ENCODE results near the gene TCTN2.

The TCTN2 gene

DNA sequence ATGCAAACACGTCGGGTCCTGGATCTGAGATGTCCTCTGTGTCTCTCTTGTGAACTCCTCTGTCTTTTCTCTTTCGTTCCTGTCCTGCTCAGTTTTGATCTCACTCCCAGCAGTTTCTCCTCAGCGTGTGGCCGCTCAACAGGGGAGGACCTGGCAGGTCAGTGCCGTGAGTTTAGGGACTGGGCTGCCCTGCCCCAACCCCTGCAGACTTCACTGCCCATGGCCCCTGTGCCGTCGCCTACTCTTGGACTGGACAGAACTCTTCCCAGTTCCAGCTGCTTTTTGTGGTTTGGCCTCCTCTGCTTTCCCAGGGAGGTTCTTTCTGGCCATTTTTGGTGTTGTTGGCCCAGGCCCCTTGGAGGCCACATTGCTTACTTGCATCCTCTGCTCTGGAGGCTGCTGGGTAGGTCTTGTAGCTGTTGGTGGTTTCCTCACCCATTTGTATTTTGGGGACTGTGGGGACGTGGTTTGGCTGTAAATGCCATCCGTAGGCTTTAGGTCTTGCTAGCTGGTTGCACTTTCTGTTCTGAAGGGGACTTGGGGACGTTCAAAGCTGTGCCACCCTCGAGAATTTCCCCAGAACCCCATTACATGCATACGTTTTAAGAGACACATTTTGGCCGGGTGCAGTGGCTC lies 71.1 kb downstream of the TCTN2 start:
- DNase-seq (ENCODE audit: low spot score): no peak

DNA sequence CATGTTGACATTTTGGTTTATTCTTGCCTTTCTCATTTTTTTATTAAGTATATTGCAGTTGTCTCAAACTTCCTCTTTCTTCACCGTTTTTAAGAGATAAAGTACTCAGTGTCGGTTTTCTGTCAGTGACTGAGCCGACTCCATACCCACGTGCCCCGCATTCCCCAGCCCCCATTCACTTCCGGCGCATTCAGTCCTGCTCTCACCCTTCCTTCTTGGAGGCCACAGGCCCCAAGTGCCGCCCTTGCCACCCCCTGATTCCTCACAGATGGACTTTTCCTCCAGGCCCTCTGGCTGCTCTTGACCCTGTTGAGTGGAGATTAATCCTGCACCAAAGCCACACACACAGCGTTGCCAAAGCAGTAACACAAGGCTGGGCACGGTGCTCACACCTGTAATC lies 72.1 kb downstream of the TCTN2 start:
- DNase-seq (ENCODE audit: low spot score): no peak

DNA sequence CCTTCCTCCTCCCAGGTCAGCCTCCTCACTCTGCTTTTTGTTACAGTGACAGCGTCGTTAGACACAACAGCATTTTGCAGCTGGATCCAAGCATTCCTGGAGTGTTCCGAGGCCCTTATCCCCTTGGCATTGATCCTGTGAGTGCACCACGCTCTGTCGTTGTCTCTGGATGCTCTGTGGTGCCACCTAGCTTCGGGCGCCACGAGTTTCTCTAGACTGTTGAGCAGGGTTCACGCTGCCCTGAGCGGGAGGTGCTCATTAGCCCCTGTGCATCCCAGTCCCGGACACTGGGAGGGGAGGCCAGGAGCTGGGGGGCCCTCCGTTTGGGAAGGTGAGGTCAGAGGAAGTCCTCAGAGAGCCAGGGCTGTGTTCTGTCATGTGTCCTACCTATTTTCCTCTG lies 73.9 kb downstream of the TCTN2 start:
- DNase-seq (ENCODE audit: low spot score): no peak

DNA sequence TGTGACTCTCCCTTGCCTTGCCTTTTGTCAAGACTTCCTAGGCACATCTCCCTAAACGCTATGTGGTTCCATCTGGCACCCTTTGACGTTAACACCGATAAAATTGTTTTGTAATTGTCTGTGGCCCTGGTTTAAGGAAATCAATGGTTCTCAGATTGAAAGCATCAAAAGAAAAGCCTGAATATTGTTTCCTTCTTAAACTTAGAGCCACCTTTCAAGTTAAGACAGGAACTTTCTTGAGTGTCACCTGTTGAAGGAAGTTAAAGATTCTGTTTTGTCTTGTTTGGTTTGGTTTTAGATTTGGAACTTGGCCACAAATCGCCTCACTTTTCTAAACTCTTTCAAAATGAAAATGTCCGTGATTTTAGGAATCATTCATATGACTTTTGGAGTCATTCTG lies 76.4 kb downstream of the TCTN2 start:
- no peak for DNase-seq (ENCODE audit: low spot score)

DNA sequence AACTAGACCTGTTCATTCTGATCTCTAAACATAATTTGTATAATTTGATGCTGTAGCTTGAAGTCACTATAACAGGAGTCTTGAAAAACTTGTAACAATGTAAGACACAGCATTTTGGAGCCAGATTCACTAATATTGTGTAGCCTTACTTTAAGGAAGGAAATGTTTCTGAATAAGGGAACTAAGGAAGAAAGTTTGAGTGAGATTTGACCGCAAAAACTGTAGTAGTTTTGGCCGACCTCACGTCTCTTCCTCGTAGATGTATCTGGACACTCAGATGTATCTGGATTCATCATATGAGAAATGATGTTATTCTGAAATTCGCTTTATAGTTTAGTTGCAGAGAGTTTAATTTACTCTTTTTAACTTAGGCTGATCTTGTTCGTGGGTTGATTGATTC lies 77.2 kb downstream of the TCTN2 start:
- DNase-seq (ENCODE audit: low spot score): no peak

DNA sequence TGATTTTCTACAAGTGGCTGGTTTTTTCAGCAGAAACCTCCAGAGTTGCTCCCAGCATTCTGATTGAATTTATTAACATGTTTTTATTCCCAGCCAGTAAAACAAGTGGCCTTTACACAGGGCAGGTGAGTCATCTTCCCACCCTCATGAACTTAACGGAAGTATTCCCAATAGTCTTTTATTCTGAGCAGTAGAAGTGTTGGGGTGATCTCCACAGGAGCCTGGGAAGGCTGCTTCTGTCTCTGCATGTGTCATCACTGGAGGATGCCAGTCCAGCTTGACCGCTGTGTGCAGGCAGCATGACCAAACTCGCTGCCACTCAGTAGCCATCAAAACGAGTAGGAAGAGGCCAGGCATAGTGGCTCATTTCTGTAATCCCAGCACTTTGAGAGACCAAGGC lies 77.7 kb downstream of the TCTN2 start:
- no peak for DNase-seq (ENCODE audit: low spot score)

DNA sequence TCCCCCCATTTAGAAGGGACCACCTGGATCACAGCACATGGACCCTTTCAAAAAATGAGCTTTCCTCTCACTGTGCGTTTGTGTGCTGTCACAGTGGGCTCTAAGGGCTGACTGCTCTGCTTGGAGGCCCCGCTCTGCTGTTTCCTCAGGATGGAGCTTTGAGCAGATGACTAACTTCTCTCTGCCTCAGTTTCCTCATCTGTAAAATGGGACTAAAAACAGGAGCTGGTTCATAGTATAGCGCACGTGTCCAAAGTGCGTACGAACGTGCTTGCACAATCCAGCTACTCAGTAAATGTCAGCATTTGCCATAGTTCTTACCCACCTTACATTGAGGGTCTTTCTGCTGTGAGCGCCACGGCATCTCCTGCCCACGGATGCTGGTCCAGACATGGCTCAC lies 78.4 kb downstream of the TCTN2 start:
- no peak for DNase-seq (ENCODE audit: low spot score)

DNA sequence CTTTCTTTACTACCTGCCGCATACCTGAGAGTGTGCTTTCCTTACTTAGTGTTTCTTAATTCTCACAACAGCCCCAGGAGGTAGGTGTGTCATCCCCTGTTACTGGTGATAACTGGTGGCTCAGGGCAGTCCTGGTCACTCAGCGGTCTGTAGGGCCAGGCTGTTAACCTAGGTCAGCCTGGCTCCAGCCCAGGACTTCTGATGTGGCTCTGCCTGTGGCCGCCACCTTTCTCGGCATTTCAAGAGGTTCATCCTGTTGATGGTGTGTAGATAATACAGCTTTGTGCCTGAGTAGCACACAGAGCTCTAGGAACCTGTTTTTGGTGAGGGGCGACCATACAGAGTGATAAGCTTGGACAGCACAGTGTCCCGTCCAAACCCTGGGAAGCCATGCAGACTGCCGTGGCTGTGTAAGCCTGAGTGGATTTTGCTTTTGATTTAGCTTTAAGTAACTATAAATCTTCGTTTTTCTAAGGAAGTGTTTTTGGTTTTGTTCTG lies 79.3 kb downstream of the TCTN2 start:
- DNase-seq (ENCODE audit: low spot score): no peak

DNA sequence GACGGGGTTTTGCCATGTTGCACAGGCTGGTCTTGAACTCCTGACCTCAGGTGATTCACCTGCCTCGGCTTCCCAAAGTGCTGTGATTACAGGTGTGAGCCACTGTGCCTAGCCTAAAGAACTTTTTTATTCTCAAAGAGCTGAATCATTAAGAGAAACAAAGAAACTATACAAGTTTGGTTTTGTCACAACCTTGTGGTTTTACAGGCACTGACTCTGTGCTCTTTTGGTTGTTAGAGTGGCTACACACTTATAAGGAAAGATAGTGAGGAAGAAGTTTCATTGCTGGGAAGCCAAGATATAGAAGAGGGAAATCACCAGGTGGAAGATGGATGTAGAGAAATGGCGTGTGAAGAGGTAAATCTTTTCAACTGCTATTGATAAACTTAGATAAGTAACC lies 81.1 kb downstream of the TCTN2 start:
- no peak for DNase-seq (ENCODE audit: low spot score)

DNA sequence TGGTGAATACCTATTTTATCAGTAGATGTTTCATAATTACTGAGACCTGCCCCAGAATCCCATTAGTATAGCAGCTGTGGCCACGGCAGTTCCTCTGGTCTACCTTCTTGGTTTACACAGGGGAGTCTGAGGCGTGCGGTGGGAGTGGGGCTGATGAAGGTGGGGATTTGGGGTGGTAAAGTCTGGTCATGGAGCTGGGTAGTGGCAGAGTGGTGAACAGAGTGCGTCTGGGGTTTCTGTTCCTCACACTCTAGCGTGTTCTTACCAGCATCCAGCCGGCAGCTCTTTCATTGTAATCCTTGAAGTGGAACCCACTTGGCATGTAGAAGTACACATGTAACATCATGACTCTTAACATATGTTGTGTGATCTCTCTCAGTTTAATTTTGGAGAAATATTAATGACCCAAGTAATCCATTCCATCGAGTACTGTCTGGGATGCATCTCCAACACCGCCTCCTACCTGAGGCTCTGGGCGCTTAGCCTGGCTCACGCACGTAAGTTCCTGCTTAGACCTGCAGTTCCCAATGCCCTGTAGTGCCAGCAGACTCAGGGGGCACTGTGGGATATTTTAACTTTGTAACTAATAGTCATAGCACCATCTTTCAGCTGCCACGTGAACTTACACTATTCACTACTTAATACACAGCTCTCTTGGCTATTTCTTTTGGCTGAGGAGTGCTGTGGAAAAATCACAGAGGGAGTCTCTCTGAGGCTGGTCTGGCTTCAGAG lies 83.3 kb downstream of the TCTN2 start:
- no peak for DNase-seq (ENCODE audit: low spot score)

DNA sequence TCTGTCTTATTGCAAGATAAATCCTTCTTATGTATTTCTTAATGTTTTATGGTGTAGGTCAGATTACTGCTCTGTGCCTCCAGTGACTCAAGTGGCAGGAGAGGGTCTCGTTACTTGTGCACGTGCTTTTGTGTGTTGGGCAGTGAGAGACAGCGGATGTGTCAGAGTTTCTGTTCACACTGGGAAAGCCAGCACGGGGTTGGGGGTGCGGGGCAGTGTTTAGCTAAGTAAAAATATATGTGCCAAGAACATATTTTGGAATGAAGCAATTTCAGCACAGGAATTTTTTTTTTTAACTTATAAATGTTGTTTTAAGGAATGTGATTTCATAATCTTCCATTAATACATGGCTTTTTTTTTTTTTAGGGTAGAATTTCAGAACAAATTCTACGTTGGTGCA lies 86.6 kb downstream of the TCTN2 start:
- no peak for DNase-seq (ENCODE audit: low spot score)
